HCT116 (cell line): ENCODE measurements around the gene MX2.

Source experiments
- ATF3 ChIP-seq: IDR thresholded peaks from 2 replicates; pipeline ENCODE4 v1.6.1; 2012
- CTCF ChIP-seq, 3 experiments: fragments of 200-600 bp in 1 of 3; sonication (generic) in 1 of 3; IDR thresholded peaks in 2 of 3; conservative IDR thresholded peaks in 1 of 3; 2 replicates each; pipeline ENCODE4 v1.5.1; 2012 to 2017; ENCODE audit warnings: low read depth in 2 of 3, low read length in 2 of 3, antibody characterized with exemption in 1 of 3, borderline replicate concordance in 1 of 3, control low read depth in 1 of 3, mild to moderate bottlenecking in 1 of 3, mixed read lengths in 1 of 3, mixed run types in 1 of 3, moderate library complexity in 1 of 3; ENCODE audit not compliant: insufficient read depth in 1 of 3
- EGR1 ChIP-seq: IDR thresholded peaks from 2 replicates; pipeline ENCODE4 v1.6.1; 2012; ENCODE audit warnings: low read depth
- EZH2 ChIP-seq: fragments of 200-600 bp; sonication (generic); IDR thresholded peaks from 2 replicates; pipeline ENCODE4 v1.6.1; 2017; ENCODE audit warnings: antibody characterized with exemption, mixed run types
- EZH2phosphoT487 ChIP-seq: fragments of 200-600 bp; IDR thresholded peaks from 2 replicates; pipeline ENCODE4 v1.6.1; 2018; ENCODE audit warnings: antibody characterized with exemption, borderline replicate concordance
- JUND ChIP-seq: IDR thresholded peaks from 2 replicates; pipeline ENCODE4 v1.6.1; 2012
- MAX ChIP-seq: IDR thresholded peaks from 2 replicates; pipeline ENCODE4 v1.6.1; 2012
- POLR2A ChIP-seq: IDR thresholded peaks from 2 replicates; pipeline ENCODE4 v1.7.0; 2011; ENCODE audit warnings: borderline replicate concordance; ENCODE audit not compliant: insufficient read depth, insufficient read length; ENCODE audit errors: extremely low read depth
- POLR2AphosphoS5 ChIP-seq: IDR thresholded peaks from 2 replicates; pipeline ENCODE4 v1.6.1; 2011; ENCODE audit warnings: mild to moderate bottlenecking, low read depth, low read length, moderate library complexity
- SRF ChIP-seq: IDR thresholded peaks from 2 replicates; pipeline ENCODE4 v1.6.1; 2012; ENCODE audit warnings: low read depth
- YY1 ChIP-seq: IDR thresholded peaks from 2 replicates; pipeline ENCODE4 v1.6.1; 2011; ENCODE audit warnings: low read length, low read depth, moderate library complexity, mild to moderate bottlenecking; ENCODE audit not compliant: insufficient replicate concordance; ENCODE audit errors: extremely low read depth

- no peak for TF ChIP-seq POLR2A
- TF ChIP-seq EZH2 = no peak
- no peak for TF ChIP-seq CTCF (IDR thresholded peaks at IDR 0.05 in 2 of 3, conservative IDR thresholded peaks at IDR 0.05 in 1 of 3; ENCODE audit: borderline replicate concordance in 1 of 3, insufficient read depth in 1 of 3, low read depth in 2 of 3, low read length in 2 of 3)
- no peak for TF ChIP-seq EZH2phosphoT487
- TF ChIP-seq ATF3 = no peak
- TF ChIP-seq SRF = no peak
- TF ChIP-seq JUND = no peak
- no peak for TF ChIP-seq YY1
- TF ChIP-seq POLR2AphosphoS5 = no peak
- TF ChIP-seq MAX = no peak
- TF ChIP-seq EGR1 = no peak
These were observed 34.8 kb downstream of the MX2 start for GRCh38 chr21:41396558-41397075.
